Naive thymus-derived CD4-positive, alpha-beta T cell (primary cell): ENCODE data around the gene PRMT9. TPM values are rescaled to one million over a fixed set of nuclear protein-coding genes. Genes with fewer than 3 reads are reported as not detected.

ENCODE experiments used
- ATAC-seq: fragments of 150-1000 bp; cut with Tn5 transposase; 2 replicates; pipeline ENCODE4 v1.10.0; 2021; ENCODE audit warnings: mild to moderate bottlenecking, moderate library complexity
- CTCF ChIA-PET: fragments of 350-600 bp; sonication (Branson Sonifier 250); formaldehyde crosslinking; loops from one replicate; lab custom pipeline; 2021; ENCODE audit warnings: antibody characterized with exemption; lab: Charles Lee
- POLR2A ChIA-PET: fragments of 350-600 bp; sonication (Branson Sonifier 250); formaldehyde crosslinking; loops from one replicate; lab custom pipeline; 2021; ENCODE audit warnings: antibody characterized with exemption, inconsistent platforms; lab: Charles Lee
- DNase-seq, 9 donors: peaks; one replicate each; pipeline versions ENCODE4 v3.0.0 to v3.0.0-alpha.2; 2020 to 2022; ENCODE audit warnings: mixed read lengths in 1 of 9
- H3K27ac ChIP-seq: one replicate; pipeline ENCODE4 v1.7.0; 2013; ENCODE audit warnings: mild to moderate bottlenecking, low read depth, low read length, moderate library complexity
- H3K27me3 ChIP-seq, 2 donors: one replicate each; pipeline ENCODE4 v1.7.0; 2013; ENCODE audit warnings: low read length in 2 of 2, mild to moderate bottlenecking in 2 of 2, moderate library complexity in 2 of 2; ENCODE audit not compliant: control insufficient read depth in 2 of 2, insufficient read depth in 2 of 2
- H3K36me3 ChIP-seq, 3 experiments: 1 replicate in 2 of 3; 2 replicates in 1 of 3; pipeline ENCODE4 v1.7.0; 2013; ENCODE audit warnings: low read length in 3 of 3, mild to moderate bottlenecking in 3 of 3, moderate library complexity in 1 of 3; ENCODE audit not compliant: insufficient read depth in 3 of 3, control insufficient read depth in 2 of 3
- H3K4me1 ChIP-seq, 2 donors: one replicate each; pipeline ENCODE4 v1.7.0; 2013; ENCODE audit warnings: low read length in 2 of 2, mild to moderate bottlenecking in 2 of 2, moderate library complexity in 1 of 2; ENCODE audit not compliant: control insufficient read depth in 2 of 2, insufficient read depth in 2 of 2
- H3K4me3 ChIP-seq: 2 replicates; pipeline ENCODE4 v1.7.0; 2013; ENCODE audit warnings: mild to moderate bottlenecking, low read length
- H3K9me3 ChIP-seq, 3 experiments: 1 replicate in 2 of 3; 2 replicates in 1 of 3; pipeline ENCODE4 v1.7.0; 2013; ENCODE audit warnings: low read length in 3 of 3; ENCODE audit not compliant: control insufficient read depth in 2 of 3
- H3K27ac Mint-ChIP-seq, 9 donors: one replicate each; pipeline ENCODE4 v1.8.0; 2020 to 2022; ENCODE audit warnings: mixed read lengths in 9 of 9, mild to moderate bottlenecking in 8 of 9, moderate library complexity in 5 of 9, inconsistent platforms in 2 of 9
- H3K27me3 Mint-ChIP-seq, 5 donors: one replicate each; pipeline ENCODE4 v1.8.0; 2021 to 2022; ENCODE audit warnings: mixed read lengths in 5 of 5, mild to moderate bottlenecking in 1 of 5
- H3K36me3 Mint-ChIP-seq, 5 donors: one replicate each; pipeline ENCODE4 v1.8.0; 2020 to 2022; ENCODE audit warnings: mixed read lengths in 5 of 5, mild to moderate bottlenecking in 3 of 5, inconsistent platforms in 1 of 5
- H3K4me1 Mint-ChIP-seq, 7 donors: one replicate each; pipeline ENCODE4 v1.8.0; 2020 to 2022; ENCODE audit warnings: mixed read lengths in 7 of 7, mild to moderate bottlenecking in 3 of 7, inconsistent platforms in 1 of 7
- H3K4me3 Mint-ChIP-seq, 10 donors: one replicate each; pipeline ENCODE4 v1.8.0; 2020 to 2022; ENCODE audit warnings: mild to moderate bottlenecking in 10 of 10, mixed read lengths in 10 of 10, moderate library complexity in 6 of 10, inconsistent platforms in 2 of 10
- H3K9me3 Mint-ChIP-seq, 11 donors: one replicate each; pipeline ENCODE4 v1.8.0; 2020 to 2022; ENCODE audit warnings: mixed read lengths in 11 of 11, mild to moderate bottlenecking in 4 of 11, inconsistent platforms in 1 of 11, moderate library complexity in 1 of 11
- intact Hi-C, 2 donors: fragments of 100-400 bp; cut with micrococcal nuclease; formaldehyde crosslinking; loops; one replicate each; pipeline ENCODE4 v1.15.1; 2023
- polyA plus RNA-seq, 2 donors: library from polyadenylated mRNA; unstranded; fragments of 300-500 nt; fragmentation: Illumina TruSeq; gene quantifications; one replicate each; pipeline ENCODE4 v1.2.3, GENCODE V29; 2021
- total RNA-seq, 6 experiments: library from RNA in 5 of 6; stranded (reverse) in 5 of 6; gene quantifications; 1 replicate in 5 of 6; 2 replicates in 1 of 6; pipeline ENCODE4 v1.2.3 and lab custom pipeline; 2021 to 2026

Gene PRMT9
- total and polyA plus RNA-seq, 7 experiments from 2014 or later = 4.7 to 15.9 (median 10.1) TPM

DNA sequence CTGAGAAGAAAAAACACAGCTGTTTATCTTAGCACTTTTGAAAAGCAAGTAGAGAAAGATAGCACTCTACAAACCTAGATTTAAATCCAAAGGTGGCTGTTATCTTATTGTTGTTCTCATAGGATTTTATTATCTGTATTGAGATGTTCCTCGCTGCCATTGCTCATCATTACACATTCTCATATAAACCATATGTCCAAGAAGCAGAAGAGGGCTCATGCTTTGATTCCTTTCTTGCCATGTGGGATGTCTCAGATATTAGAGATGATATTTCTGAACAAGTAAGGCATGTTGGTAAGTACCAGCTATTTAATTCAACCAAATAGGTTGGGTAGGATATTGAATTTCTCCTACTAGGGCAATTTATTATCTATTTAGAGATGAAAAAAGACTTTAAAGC lies 50.3 kb downstream of the PRMT9 start:
- Mint-ChIP-seq H3K27me3 (no peaks in the 10 kb centered on the region), H3K4me3 (no peak overlapping the region), H3K9me3 (peaks cover 0 to 10% (median 0%) of the 10 kb centered on the region in 11 donors), H3K4me1 (peaks cover 0 to 4% (median 0%) of the 10 kb centered on the region in 7 donors), H3K27ac (peak overlapping the region in 1 of 9 donors; percentile 32), H3K36me3 (peaks cover 18 to 73% (median 51%) of the 10 kb centered on the region in 5 donors)
- ATAC-seq = no peak
- ChIA-PET CTCF (no interaction called here), POLR2A (no interaction called here)
- H3K36me3 ChIP-seq = peaks cover 5 to 61% (median 15%) of the 10 kb centered on the region in 3 experiments
- no peaks in the 10 kb centered on the region for H3K27me3 ChIP-seq
- intact Hi-C loops = no loop called here
- H3K9me3 ChIP-seq = no peaks in the 10 kb centered on the region
- no peak for DNase-seq
- H3K27ac ChIP-seq = no peak overlapping the region
- no peaks in the 10 kb centered on the region for H3K4me1 ChIP-seq
- H3K4me3 ChIP-seq = no peak overlapping the region

DNA sequence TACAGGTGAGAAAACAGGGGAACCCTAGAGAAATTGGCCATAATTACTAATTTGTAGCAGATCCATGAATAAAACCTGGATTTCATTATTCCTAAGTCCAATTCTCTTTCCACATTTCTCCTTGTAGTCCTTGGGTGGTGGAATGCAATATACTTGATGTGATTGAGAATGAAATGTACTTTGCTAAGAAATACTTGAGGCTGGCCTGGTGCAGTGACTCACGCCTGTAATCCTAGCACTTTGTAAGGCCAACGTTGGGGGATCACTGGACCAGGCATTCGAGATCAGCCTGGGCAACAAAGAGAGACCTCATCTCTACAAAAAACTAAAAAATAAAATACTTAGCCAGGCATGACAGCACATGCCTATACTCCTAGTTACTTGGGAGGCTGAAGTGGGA lies 50.9 kb downstream of the PRMT9 start:
- Histone ChIP-seq H3K9me3 (no peaks in the 10 kb centered on the region), H3K4me1 (no peaks in the 10 kb centered on the region), H3K4me3 (no peak overlapping the region), H3K36me3 (peaks cover 5 to 61% (median 15%) of the 10 kb centered on the region in 3 experiments), H3K27me3 (no peaks in the 10 kb centered on the region), H3K27ac (no peak overlapping the region)
- ChIA-PET POLR2A (no interaction called here), CTCF (no interaction called here)
- Mint-ChIP-seq H3K4me1 (peaks cover 0 to 2% (median 0%) of the 10 kb centered on the region in 7 donors), H3K9me3 (peaks cover 0 to 10% (median 0%) of the 10 kb centered on the region in 11 donors), H3K4me3 (no peak overlapping the region), H3K27me3 (no peaks in the 10 kb centered on the region), H3K27ac (no peak overlapping the region), H3K36me3 (peaks cover 18 to 72% (median 51%) of the 10 kb centered on the region in 5 donors)
- no peak for DNase-seq
- intact Hi-C loops = no loop called here
- no peak for ATAC-seq

DNA sequence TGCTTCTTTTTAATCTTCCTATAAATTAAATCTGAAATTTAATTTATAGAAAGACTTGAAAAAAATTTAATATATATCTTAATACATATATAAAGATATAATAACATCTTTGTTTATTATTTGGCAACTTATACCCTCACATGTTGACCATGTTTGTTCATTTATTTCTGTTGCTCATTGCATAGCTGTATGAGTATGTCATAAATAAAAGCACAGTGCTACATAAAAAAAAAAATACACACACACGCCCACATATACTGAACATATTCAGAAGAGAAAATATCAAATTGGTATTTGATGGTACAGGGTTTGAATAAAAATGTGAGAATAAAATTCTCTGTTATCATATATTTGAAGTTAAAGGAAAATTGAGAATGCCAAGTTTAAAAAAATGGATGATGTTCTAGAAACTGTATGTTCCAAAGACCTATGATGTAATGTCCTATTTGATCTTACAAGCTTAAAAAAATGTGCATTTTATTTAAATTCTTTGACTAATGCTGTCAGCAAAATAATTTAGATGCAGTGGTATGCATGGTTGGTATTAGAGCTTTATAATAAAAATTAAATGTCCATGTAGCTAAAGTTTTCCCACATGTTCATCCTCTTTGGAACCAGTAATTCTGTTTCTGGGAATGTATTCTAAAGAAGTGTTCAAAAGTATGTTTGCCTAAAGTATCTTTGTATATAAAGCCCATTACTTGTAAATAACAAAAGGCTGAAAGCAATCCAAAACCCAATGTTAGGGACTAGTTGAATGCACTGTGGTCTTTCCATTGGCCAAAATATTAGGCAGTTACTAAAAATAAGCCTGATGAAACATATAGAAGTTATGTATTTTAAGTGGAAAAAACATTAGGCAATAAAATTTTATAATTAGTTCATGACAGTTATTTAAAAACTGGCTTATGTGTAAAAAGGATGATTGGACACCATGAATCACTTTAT lies 53.9 kb downstream of the PRMT9 start:
- Histone ChIP-seq H3K4me1 (no peaks in the 10 kb centered on the region), H3K27me3 (no peaks in the 10 kb centered on the region), H3K9me3 (no peaks in the 10 kb centered on the region), H3K36me3 (peaks cover 0 to 61% (median 11%) of the 10 kb centered on the region in 3 experiments), H3K4me3 (no peak overlapping the region), H3K27ac (no peak overlapping the region)
- ChIA-PET CTCF (interaction anchor here (0.6 to 1.6 kb wide), 2 partner anchors 10 to 400 kb away, joined by 3 to 5 read pairs; no protein-coding TSS in a partner anchor), POLR2A (interaction anchor here (2.0 kb wide), 1 partner anchor 13 kb away, joined by 5 read pairs; the partner anchor contains the start of gene TMEM184C)
- no peaks in the 10 kb centered on the region for H3K27me3 Mint-ChIP-seq
- H3K4me3 Mint-ChIP-seq = no peak overlapping the region
- H3K9me3 Mint-ChIP-seq = no peaks in the 10 kb centered on the region
- H3K36me3 Mint-ChIP-seq = peaks cover 13 to 66% (median 36%) of the 10 kb centered on the region in 5 donors
- intact Hi-C loops = no loop called here
- no peak for ATAC-seq
- H3K27ac Mint-ChIP-seq = peak overlapping the region in 1 of 9 donors; percentile 62
- DNase-seq = no peak
- peaks cover 0 to 15% (median 6%) of the 10 kb centered on the region in 7 donors for H3K4me1 Mint-ChIP-seq

DNA sequence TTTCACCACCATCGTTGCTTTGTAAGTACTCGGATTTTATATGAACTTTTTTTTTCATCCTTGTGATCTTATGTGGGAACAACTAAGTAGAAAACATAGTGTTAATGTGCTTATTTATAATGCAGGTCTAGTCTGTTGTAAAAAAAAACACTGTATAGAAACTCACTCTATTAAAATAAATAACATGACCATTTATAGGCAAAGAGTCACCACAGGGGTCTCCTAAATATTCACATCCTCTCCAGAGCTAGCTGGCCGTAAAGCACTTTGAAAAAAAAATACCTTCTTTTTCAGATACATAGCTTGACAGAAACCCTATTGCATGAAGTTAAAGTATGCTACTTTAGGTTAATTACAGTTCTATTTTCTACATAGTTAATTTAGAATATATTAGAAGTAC lies 55.5 kb downstream of the PRMT9 start:
- Histone ChIP-seq H3K27ac (no peak overlapping the region), H3K4me1 (no peaks in the 10 kb centered on the region), H3K4me3 (no peak overlapping the region), H3K27me3 (no peaks in the 10 kb centered on the region), H3K36me3 (peaks cover 0 to 55% (median 18%) of the 10 kb centered on the region in 3 experiments), H3K9me3 (no peaks in the 10 kb centered on the region)
- POLR2A ChIA-PET = interaction anchor here (0.7 to 2.0 kb wide), 2 partner anchors 11 to 40 kb away, joined by 4 to 5 read pairs; partner anchors contain the start of gene TMEM184C
- Mint-ChIP-seq H3K36me3 (peaks cover 14 to 58% (median 26%) of the 10 kb centered on the region in 5 donors), H3K9me3 (no peaks in the 10 kb centered on the region), H3K27me3 (no peaks in the 10 kb centered on the region), H3K4me1 (peaks cover 0 to 17% (median 10%) of the 10 kb centered on the region in 7 donors), H3K4me3 (no peak overlapping the region), H3K27ac (peak overlapping the region in 1 of 9 donors; percentile 8)
- no peak for DNase-seq
- CTCF ChIA-PET = interaction anchor here (1.2 kb wide), 1 partner anchor 24 kb away, joined by 3 read pairs; no protein-coding TSS in a partner anchor
- intact Hi-C loops = loop anchor here in 1 of 2 donors (1.0 kb wide), 1 partner anchor 10 kb away; no protein-coding TSS in a partner anchor
- no peak for ATAC-seq

DNA sequence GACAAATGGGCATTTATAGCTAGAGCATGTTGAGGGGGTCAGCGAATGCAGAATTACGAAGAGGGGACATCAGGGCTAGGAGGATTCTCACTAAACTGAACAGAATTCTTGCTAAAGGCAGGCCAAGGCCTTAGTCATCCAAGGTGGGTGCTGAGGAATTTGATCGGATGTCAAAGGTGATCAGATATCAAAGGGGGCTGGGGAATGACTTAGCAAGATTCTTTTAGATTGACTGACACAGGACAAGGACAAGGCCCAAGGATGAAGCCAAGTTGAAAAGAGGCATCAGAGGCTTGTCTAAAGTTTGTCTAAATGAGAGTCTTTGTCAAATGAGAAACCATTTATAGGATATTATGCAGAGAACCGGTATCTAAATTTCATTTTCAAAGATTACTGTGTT lies 57.1 kb downstream of the PRMT9 start:
- Histone ChIP-seq H3K36me3 (peaks cover 0 to 45% (median 18%) of the 10 kb centered on the region in 3 experiments), H3K27ac (no peak overlapping the region), H3K4me1 (no peaks in the 10 kb centered on the region), H3K4me3 (no peak overlapping the region), H3K27me3 (no peaks in the 10 kb centered on the region), H3K9me3 (no peaks in the 10 kb centered on the region)
- intact Hi-C loops = no loop called here
- no peak for ATAC-seq
- DNase-seq = no peak
- Mint-ChIP-seq H3K9me3 (no peaks in the 10 kb centered on the region), H3K27me3 (no peaks in the 10 kb centered on the region), H3K27ac (peak overlapping the region in 5 of 9 donors; percentile 0 to 68 (median 25)), H3K36me3 (peaks cover 18 to 56% (median 22%) of the 10 kb centered on the region in 5 donors), H3K4me1 (peaks cover 2 to 24% (median 17%) of the 10 kb centered on the region in 7 donors), H3K4me3 (no peak overlapping the region)
- POLR2A ChIA-PET = interaction anchor here (1.9 kb wide), 1 partner anchor 9 kb away, joined by 6 read pairs; no protein-coding TSS in a partner anchor
- CTCF ChIA-PET = no interaction called here

DNA sequence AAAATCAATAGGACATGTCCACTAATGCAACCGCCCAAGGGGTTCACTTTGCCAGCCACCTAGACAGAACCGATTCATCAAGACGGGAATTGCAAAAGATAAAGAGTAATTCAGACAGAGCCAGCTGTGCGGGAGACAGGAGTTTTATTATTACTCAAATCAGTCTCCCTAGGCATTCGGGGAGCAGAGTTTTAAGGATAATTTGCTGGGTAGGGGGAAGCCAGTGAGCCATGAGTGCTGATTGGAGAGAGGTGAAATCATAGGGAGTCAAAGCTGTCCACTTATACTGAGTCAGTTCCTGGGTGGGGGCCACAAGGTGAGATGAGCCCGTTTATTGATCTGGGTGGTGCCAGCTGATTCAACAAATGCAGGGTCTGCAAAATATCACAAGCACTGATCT lies 58.2 kb downstream of the PRMT9 start:
- peaks cover 0 to 45% (median 18%) of the 10 kb centered on the region in 3 experiments for H3K36me3 ChIP-seq
- CTCF ChIA-PET = no interaction called here

More for the DNA sequence above, 58.2 kb downstream of the PRMT9 start:
- H3K4me3 ChIP-seq = no peak overlapping the region
- H3K4me1 ChIP-seq = peaks cover 5 to 6% of the 10 kb centered on the region in 2 donors
- no peaks in the 10 kb centered on the region for H3K9me3 ChIP-seq
- Mint-ChIP-seq H3K36me3 (peaks cover 18 to 56% (median 27%) of the 10 kb centered on the region in 5 donors), H3K4me1 (peaks cover 7 to 36% (median 26%) of the 10 kb centered on the region in 7 donors), H3K9me3 (no peaks in the 10 kb centered on the region), H3K27ac (peak overlapping the region in 3 of 9 donors; percentile 48 to 72 (median 56)), H3K27me3 (no peaks in the 10 kb centered on the region), H3K4me3 (no peak overlapping the region)
- POLR2A ChIA-PET = interaction anchor here (1.9 kb wide), 1 partner anchor 8 kb away, joined by 6 read pairs; no protein-coding TSS in a partner anchor
- intact Hi-C loops = no loop called here
- ATAC-seq (no peak), DNase-seq (no peak)
- H3K27ac ChIP-seq = no peak overlapping the region
- no peaks in the 10 kb centered on the region for H3K27me3 ChIP-seq
